GM19193 (cell line): ENCODE measurements around the gene RBMS1.

ENCODE experiments used
- POLR2A ChIP-seq: IDR thresholded peaks from 4 replicates; pipeline ENCODE4 v1.6.1; 2011; ENCODE audit not compliant: insufficient read depth, insufficient read length; ENCODE audit errors: extremely low read depth

RBMS1 gene

GRCh38 chr2:160493227-160494028 lies at the start of gene RBMS1:
Gene RBMS1 (minus strand): TSS chr2:160493807. CDS start chr2:160493363, 444 bp downstream.
- TF ChIP-seq POLR2A: no peak

GRCh38 chr2:160541745-160542144 lies 48.1 kb upstream of the RBMS1 start:
- TF ChIP-seq POLR2A: no peak

- TF ChIP-seq POLR2A: no peak
Measured at GRCh38 chr2:160538559-160539355, 45.1 kb upstream of the RBMS1 start.

- TF ChIP-seq POLR2A: no peak
Measured at GRCh38 chr2:160538115-160538514, 44.5 kb upstream of the RBMS1 start.

- TF ChIP-seq POLR2A: no peak
Measured at GRCh38 chr2:160534996-160535395, 41.4 kb upstream of the RBMS1 start.

- no peak for TF ChIP-seq POLR2A
Measured at GRCh38 chr2:160534249-160534648, 40.6 kb upstream of the RBMS1 start.

GRCh38 chr2:160533482-160533881 lies 39.9 kb upstream of the RBMS1 start:
- no peak for TF ChIP-seq POLR2A

GRCh38 chr2:160532388-160532787 lies 38.8 kb upstream of the RBMS1 start:
- no peak for TF ChIP-seq POLR2A

GRCh38 chr2:160522951-160523710 lies 29.5 kb upstream of the RBMS1 start:
- TF ChIP-seq POLR2A: no peak

GRCh38 chr2:160517731-160518130 lies 24.1 kb upstream of the RBMS1 start:
- TF ChIP-seq POLR2A: no peak

- no peak for TF ChIP-seq POLR2A
Measured at GRCh38 chr2:160516547-160517365, 23.1 kb upstream of the RBMS1 start.

- no peak for TF ChIP-seq POLR2A
Measured at GRCh38 chr2:160515120-160515519, 21.5 kb upstream of the RBMS1 start.

GRCh38 chr2:160513120-160513519 lies 19.5 kb upstream of the RBMS1 start:
- no peak for TF ChIP-seq POLR2A

GRCh38 chr2:160512491-160512890 lies 18.9 kb upstream of the RBMS1 start:
- TF ChIP-seq POLR2A: no peak
